Measurements from ENCODE around the gene CLDN14. TPM values are rescaled to one million over a fixed set of nuclear protein-coding genes. Genes with fewer than 3 reads are reported as not detected.

The CLDN14 gene
- total RNA-seq, 1 experiment from 2014 or later, result 8.9 TPM

DNA sequence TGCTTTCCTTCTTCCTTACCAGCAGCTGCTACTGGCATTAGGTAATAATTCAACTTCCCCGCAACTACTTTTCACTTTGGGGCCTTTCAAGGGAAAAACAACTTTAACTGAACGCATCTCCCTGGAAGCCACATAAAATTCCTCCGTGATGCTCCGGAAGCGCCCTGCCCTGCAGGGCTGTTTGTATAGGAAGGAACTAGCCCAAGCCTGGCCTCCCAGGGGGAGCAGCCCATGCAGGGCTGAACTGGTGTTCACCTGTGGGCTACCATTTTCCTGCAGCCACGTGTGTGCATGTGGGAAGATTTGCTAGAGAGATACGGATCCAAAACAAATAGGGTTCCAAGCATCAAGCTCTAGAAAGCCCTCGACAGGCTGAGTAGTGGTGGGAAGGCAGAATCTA lies 14.4 kb downstream of the CLDN14 start:
- Histone ChIP-seq H2AFZ (ENCODE audit: low read length) (peak overlapping the region; percentile 12), H4K20me1 (ENCODE audit: low read length) (no peaks in the 10 kb centered on the region), H3K9me2 (replicated peaks; ENCODE audit: low read length) (no peaks in the 10 kb centered on the region), H3K79me2 (ENCODE audit: low read length) (peaks cover 34% of the 10 kb centered on the region), H3K9me3 (ENCODE audit: low read length) (no peaks in the 10 kb centered on the region), H3K4me1 (ENCODE audit: insufficient read depth, low read length) (peaks cover 54% of the 10 kb centered on the region), H3K27ac (ENCODE audit: low read length) (peak overlapping the region; percentile 97), H3K36me3 (ENCODE audit: low read depth, low read length) (no peaks in the 10 kb centered on the region), H3F3A (ENCODE audit: low read length, unreplicated experiment) (no peaks in the 10 kb centered on the region), H3K9ac (ENCODE audit: low read length) (peak overlapping the region; percentile 83), H3K4me2 (ENCODE audit: low read length) (peak overlapping the region; percentile 55), H3K4me3 (ENCODE audit: low read length) (peak overlapping the region; percentile 29; the same call in 1 of the 2 replicates), H3K27me3 (ENCODE audit: low read length) (no peaks in the 10 kb centered on the region)
- ChIA-PET CTCF (no interaction called here), POLR2A (ENCODE audit: unreplicated experiment) (interaction anchor here (0.6 to 1.2 kb wide), 3 partner anchors 36 to 383 kb away, joined by 3 to 9 read pairs (median 6); no protein-coding TSS in a partner anchor)
- BruUV-seq (replicated peaks), result no TSS peak
- intact Hi-C loops (cut with micrococcal nuclease), result no loop called here
- DNase-seq (peak; percentile 66), ATAC-seq (peak; percentile 65)
- no peak for TF ChIP-seq EZH2phosphoT487 (IDR thresholded peaks at IDR 0.05; ENCODE audit: borderline replicate concordance, low read length)
- TF ChIP-seq, protein P1, sequence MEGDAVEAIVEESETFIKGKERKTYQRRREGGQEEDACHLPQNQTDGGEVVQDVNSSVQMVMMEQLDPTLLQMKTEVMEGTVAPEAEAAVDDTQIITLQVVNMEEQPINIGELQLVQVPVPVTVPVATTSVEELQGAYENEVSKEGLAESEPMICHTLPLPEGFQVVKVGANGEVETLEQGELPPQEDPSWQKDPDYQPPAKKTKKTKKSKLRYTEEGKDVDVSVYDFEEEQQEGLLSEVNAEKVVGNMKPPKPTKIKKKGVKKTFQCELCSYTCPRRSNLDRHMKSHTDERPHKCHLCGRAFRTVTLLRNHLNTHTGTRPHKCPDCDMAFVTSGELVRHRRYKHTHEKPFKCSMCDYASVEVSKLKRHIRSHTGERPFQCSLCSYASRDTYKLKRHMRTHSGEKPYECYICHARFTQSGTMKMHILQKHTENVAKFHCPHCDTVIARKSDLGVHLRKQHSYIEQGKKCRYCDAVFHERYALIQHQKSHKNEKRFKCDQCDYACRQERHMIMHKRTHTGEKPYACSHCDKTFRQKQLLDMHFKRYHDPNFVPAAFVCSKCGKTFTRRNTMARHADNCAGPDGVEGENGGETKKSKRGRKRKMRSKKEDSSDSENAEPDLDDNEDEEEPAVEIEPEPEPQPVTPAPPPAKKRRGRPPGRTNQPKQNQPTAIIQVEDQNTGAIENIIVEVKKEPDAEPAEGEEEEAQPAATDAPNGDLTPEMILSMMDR (conservative IDR thresholded peaks at IDR 0.05; ENCODE audit: low read depth, low read length), result no peak
- no peak for TF ChIP-seq EZH2 (IDR thresholded peaks at IDR 0.05; ENCODE audit: low read length, unreplicated experiment)

DNA sequence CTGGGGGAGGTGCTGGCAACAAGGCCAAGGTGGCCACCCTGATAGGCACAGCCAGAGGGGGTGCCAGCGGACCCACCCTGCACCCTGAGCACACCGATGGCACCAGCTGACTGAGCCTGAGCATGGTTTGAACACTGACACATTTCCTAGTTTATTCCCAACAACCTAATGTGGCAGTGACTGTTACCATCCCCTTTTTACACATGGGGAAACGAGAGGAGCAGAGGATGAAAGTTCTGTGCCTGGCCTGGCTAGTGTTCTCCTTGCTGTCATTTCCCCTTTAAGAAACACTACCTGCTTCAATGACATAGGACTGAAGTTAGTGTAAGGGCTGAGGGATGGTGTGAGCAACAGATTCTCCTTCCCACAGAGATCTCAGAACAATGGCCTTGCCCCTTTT lies 15.3 kb downstream of the CLDN14 start:
- peak overlapping the region; percentile 83 for H3K9ac ChIP-seq (ENCODE audit: low read length)
- peak overlapping the region; percentile 55 for H3K4me2 ChIP-seq (ENCODE audit: low read length)
- DNase-seq (no peak), ATAC-seq (no peak)
- no peaks in the 10 kb centered on the region for H3K27me3 ChIP-seq (ENCODE audit: low read length)
- H4K20me1 ChIP-seq (ENCODE audit: low read length), result no peaks in the 10 kb centered on the region
- no TSS peak for BruUV-seq (replicated peaks)
- H3K79me2 ChIP-seq (ENCODE audit: low read length), result peaks cover 34% of the 10 kb centered on the region
- TF ChIP-seq EZH2phosphoT487 (IDR thresholded peaks at IDR 0.05; ENCODE audit: borderline replicate concordance, low read length) (no peak), EZH2 (IDR thresholded peaks at IDR 0.05; ENCODE audit: low read length, unreplicated experiment) (no peak)
- TF ChIP-seq, protein P1 (conservative IDR thresholded peaks at IDR 0.05; ENCODE audit: low read depth, low read length), result no peak
- POLR2A ChIA-PET (ENCODE audit: unreplicated experiment), result no interaction called here
- H2AFZ ChIP-seq (ENCODE audit: low read length), result no peak overlapping the region
- CTCF ChIA-PET, result no interaction called here
- H3F3A ChIP-seq (ENCODE audit: low read length, unreplicated experiment), result no peaks in the 10 kb centered on the region
- peaks cover 53% of the 10 kb centered on the region for H3K4me1 ChIP-seq (ENCODE audit: insufficient read depth, low read length)
- H3K9me2 ChIP-seq (replicated peaks; ENCODE audit: low read length), result no peaks in the 10 kb centered on the region
- intact Hi-C loops (cut with micrococcal nuclease), result no loop called here
- peak overlapping the region; percentile 97 for H3K27ac ChIP-seq (ENCODE audit: low read length)
- no peak overlapping the region for H3K4me3 ChIP-seq (ENCODE audit: low read length)
- no peaks in the 10 kb centered on the region for H3K9me3 ChIP-seq (ENCODE audit: low read length)
- no peaks in the 10 kb centered on the region for H3K36me3 ChIP-seq (ENCODE audit: low read depth, low read length)

DNA sequence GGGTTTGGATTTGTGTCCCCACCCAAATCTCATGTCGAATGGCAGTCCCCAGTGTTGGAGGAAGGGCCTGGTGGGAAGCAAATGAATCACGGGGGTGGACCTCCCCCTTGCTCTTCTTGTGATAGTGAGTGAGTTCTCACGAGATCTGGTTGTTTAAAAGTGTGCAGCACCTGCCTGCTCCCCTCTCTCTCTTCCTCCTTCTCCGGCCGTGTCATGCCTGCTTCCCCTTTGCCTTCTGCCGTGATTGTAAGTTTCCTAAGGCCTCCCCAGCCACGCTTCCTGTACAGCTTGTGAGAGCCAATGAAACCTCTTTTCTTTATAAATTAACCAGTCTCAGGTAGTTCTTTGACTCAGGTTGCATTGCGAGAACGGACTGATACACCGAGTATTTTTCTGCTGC lies 15.9 kb downstream of the CLDN14 start:
- no peak overlapping the region for H2AFZ ChIP-seq (ENCODE audit: low read length)
- H3K79me2 ChIP-seq (ENCODE audit: low read length), result peaks cover 34% of the 10 kb centered on the region
- TF ChIP-seq, protein P1 (conservative IDR thresholded peaks at IDR 0.05; ENCODE audit: low read depth, low read length), result no peak
- no peak for TF ChIP-seq EZH2 (IDR thresholded peaks at IDR 0.05; ENCODE audit: low read length, unreplicated experiment)
- TF ChIP-seq EZH2phosphoT487 (IDR thresholded peaks at IDR 0.05; ENCODE audit: borderline replicate concordance, low read length), result no peak
- no peaks in the 10 kb centered on the region for H3K9me2 ChIP-seq (replicated peaks; ENCODE audit: low read length)
- DNase-seq (no peak), ATAC-seq (no peak)
- no peak overlapping the region for H3K4me2 ChIP-seq (ENCODE audit: low read length)
- H3K27ac ChIP-seq (ENCODE audit: low read length), result peak overlapping the region; percentile 97
- no peaks in the 10 kb centered on the region for H3K9me3 ChIP-seq (ENCODE audit: low read length)
- H3F3A ChIP-seq (ENCODE audit: low read length, unreplicated experiment), result no peaks in the 10 kb centered on the region
- ChIA-PET POLR2A (ENCODE audit: unreplicated experiment) (no interaction called here), CTCF (interaction anchor here (0.6 kb wide), 1 partner anchor 140 kb away, joined by 3 read pairs; no protein-coding TSS in a partner anchor)
- no TSS peak for BruUV-seq (replicated peaks)
- H3K4me3 ChIP-seq (ENCODE audit: low read length), result no peak overlapping the region
- peak overlapping the region; percentile 83 for H3K9ac ChIP-seq (ENCODE audit: low read length)
- intact Hi-C loops (cut with micrococcal nuclease), result no loop called here
- H4K20me1 ChIP-seq (ENCODE audit: low read length), result no peaks in the 10 kb centered on the region
- H3K36me3 ChIP-seq (ENCODE audit: low read depth, low read length), result no peaks in the 10 kb centered on the region
- H3K4me1 ChIP-seq (ENCODE audit: insufficient read depth, low read length), result peaks cover 54% of the 10 kb centered on the region
- H3K27me3 ChIP-seq (ENCODE audit: low read length), result no peaks in the 10 kb centered on the region
